GM19240 (cell line): ENCODE data around the gene BEGAIN.

Experiments used
- DNase-seq: peaks from one replicate; pipeline ENCODE4 v3.0.0; 2011; ENCODE audit warnings: low spot score; ENCODE audit not compliant: insufficient read length

Gene BEGAIN

DNA sequence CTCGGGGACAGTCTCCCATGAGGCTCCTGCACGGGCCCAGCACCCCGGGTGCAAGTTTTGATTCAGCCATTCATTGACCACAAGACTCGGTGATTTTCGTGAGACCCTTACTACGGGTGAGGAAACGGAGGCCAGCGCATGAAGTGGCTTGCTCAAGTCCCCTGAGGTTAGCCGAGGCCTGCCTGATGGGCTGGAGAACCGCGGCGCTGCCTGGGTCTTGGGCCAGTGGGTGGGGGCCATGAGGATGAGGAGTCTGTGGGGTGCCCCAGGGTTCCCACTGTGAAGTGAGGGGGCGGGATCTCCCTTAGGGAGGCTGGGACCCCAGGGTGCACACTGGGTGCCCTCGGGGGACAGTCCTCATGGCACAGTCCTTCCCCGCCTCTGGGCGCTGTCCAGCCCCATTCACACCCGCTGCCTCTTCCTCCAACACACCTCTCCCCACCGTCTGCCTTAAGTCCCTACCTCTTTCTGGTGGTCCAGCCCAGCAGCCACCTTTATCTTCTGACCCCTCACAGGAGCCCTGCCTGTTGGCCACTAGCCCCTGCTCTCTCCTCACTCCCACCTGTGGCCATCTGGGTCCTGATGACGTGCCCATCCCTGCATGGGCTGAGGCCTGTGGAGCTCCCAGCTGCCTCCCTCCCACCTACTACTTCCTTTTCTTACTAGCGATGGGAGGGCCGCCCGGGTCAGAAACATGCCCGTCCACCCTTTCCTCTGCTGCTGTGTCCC is 16.3 kb downstream of the BEGAIN start:
- no peak for DNase-seq

- no peak for DNase-seq
Observed at GRCh38 chr14:100569734-100570286, 17.4 kb downstream of the BEGAIN start.

DNA sequence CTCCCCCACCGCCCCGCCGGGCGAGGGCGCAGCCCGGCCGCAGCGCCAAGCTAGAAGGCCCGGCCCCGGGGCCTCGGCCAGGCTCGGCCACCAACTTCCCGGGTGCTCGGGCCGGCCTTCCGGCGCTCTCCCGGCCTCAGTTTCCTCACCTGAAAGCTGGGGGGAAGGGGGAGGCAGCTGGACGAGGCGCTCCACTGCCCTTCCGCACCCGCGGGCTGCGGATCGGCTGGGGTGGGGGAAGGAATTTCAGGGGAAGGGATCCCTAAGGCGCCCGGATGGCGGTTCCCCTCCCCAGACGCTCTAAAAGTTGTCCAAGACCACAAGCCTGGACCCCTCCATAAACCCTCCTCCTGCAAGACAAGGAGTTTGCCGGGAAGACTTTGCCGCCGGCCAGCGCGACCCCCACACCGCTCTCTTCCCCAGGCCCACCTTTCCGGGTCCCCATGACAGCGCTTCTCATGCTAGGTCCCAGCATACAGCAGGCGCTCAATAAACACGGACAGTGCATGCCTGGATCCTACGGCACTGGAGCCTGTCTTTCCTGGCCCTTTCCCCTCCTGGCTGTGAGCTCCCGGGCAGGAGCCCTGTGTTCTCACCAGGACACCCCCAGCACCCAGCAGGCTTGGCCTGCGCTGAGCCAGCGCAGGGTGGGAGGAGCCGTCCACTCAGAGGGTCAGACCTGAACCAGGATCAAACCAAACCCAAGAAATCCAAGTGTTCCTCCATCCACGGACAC is 18.1 kb downstream of the BEGAIN start:
- no peak for DNase-seq

GRCh38 chr14:100568164-100568997 is 18.8 kb downstream of the BEGAIN start:
- DNase-seq = no peak

DNA sequence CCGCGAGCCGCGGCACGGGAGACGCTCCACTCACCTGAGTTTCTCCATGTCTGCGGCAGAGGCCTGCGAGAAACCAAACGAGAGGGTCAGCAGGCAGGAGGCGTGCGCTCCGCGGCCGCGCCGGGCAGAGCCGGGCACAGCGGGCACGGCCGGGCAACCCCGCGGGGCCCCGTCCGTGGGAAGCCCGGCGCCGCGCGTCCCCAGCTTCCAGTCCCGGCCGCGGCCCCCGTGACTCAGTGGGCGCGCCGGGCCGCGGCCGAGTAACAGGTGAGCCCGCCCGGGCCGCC is 19.4 kb downstream of the BEGAIN start:
- DNase-seq = no peak

GRCh38 chr14:100567009-100567876 is 20.0 kb downstream of the BEGAIN start:
- no peak for DNase-seq

- DNase-seq = no peak
Observed at GRCh38 chr14:100566586-100566985, 20.6 kb downstream of the BEGAIN start.

DNA sequence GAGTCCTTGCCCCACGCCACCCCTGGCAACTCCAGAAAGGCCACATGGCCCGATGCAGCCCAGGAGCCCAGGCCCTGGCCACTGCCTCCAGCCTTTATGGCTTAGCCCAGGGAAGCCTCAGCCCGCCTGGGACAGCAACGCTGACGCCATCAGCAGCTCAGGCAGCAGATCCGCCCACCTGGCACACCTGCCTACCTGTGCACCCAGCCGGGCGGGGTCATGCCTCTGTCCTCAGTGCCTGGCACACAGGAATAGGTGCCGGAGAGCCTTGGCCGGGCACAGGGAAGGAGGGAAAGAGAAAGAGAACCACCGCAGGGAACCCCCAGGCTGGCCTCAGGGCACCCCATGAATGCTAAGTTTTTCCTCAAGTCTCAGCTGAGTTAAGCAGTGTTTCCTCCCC is 21.1 kb downstream of the BEGAIN start:
- DNase-seq = no peak

- no peak for DNase-seq
Observed at GRCh38 chr14:100565650-100566049, 21.6 kb downstream of the BEGAIN start.

- no peak for DNase-seq
Observed at GRCh38 chr14:100564512-100564911, 22.7 kb downstream of the BEGAIN start.

DNA sequence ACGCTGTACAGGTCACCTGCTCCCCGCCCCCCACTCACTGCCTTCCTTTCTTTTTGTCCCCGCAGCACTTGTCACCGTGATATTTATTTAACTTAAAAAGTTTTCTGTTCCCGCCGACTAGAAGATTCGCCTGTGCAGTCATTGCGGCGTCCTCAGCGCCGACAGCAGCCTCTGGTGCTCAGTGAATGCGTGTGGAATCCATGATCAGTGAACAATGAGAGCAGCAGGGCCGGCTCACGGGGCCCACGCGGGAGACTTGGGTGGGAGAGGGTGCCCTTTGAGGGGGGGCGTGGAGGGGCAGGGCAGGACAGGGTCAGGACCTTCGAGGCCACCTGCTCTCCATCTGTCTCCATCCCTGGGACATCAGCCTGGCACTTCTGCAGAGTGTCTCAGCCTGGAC is 24.5 kb downstream of the BEGAIN start:
- no peak for DNase-seq

DNA sequence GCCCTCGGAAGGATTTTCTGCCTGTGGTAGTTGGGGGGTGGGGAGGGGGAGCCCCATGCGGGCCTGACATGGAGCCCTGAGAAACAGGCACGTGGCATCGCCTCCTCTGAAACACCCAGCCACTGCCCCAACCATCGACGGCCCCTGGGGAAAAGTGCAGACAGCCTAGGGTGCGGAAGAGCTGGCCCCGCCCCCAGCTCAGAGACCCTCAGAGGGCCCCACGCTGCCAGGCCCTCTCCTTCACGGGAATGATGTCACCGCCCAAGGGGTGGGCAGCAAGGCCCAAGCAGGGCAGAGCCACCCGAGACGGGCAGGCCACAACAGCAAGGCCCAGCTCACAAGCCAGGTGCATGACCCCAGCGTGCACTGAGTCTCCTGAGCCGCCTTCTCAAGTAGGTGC is 26.2 kb downstream of the BEGAIN start:
- no peak for DNase-seq

DNA sequence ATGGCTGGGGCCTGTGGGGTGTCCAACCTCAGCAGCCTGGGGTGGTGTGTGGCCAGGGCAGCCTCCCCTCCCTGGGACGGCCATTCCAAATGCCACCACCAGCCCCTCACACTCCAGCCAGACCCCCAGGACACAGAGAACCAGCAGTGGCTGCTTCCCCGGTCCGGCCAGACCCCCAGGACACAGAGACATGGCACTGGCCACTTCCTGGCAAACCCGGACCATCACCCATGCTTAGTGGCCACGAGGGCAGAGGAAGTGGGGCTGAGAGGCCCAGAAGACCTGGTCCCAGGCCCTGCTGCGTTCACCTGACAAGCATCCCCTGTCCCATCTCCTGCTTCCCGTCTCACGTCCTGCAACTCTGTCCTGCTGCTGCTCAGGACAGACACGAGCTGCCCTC is 26.7 kb downstream of the BEGAIN start:
- no peak for DNase-seq

DNA sequence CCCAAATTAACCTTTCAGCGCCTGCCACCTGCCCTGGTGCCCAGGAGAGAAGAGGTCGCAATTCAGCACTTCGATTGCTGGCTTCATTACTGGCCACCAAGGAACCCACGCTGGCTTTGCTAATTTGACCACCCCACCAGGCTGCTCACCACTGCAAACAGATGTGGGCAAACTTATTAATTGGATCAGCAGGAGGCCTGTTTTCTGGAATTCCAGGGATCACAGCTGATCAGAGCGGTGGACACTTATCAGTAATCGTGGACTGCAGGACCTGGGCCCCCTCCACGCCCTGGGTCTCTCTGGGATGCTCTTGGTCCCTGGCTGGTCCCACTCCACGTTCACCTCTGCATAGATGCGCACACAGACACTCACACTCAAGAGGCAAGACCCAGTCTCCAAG is 27.8 kb downstream of the BEGAIN start:
- no peak for DNase-seq

- DNase-seq = no peak
Observed at GRCh38 chr14:100558966-100559365, 28.3 kb downstream of the BEGAIN start.

DNA sequence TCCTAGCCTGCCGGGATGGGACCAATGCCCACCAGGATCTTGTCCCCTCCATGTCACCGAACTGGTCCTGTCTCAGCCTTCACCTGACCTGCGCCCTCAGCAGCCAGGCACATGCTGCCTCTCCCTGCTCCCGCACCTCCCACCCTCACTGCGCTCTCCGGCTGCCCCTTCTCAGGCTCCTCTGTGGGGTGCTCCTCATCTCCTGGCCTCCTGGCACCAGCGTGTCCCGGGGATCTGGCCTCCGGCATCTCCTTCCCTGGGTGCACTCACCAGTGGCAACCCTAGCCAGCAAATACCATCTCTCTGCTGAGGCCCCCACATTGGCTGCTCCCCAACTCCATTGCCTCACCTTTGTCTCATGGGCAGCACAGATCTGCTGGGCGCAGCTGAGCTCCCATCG is 29.0 kb downstream of the BEGAIN start:
- no peak for DNase-seq

DNA sequence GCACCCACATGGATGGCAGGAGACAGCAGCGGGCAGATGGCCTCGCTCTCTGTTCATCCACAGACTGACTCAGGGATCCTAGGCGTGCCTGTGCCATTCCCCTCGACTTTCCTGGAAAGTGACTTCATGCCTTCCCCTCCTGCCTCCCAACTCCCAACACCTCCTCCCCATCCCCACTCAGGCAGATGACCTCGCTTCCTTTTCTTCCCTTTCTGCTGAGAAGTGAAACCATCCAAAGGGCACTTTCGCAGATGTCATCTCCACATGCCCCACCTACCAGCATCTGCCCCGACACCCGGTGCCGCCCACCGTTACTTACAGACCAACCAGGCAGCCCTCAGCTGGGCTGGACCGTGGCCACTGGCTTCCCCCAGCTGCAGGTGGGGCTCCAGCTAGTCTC is 29.6 kb downstream of the BEGAIN start:
- no peak for DNase-seq

DNA sequence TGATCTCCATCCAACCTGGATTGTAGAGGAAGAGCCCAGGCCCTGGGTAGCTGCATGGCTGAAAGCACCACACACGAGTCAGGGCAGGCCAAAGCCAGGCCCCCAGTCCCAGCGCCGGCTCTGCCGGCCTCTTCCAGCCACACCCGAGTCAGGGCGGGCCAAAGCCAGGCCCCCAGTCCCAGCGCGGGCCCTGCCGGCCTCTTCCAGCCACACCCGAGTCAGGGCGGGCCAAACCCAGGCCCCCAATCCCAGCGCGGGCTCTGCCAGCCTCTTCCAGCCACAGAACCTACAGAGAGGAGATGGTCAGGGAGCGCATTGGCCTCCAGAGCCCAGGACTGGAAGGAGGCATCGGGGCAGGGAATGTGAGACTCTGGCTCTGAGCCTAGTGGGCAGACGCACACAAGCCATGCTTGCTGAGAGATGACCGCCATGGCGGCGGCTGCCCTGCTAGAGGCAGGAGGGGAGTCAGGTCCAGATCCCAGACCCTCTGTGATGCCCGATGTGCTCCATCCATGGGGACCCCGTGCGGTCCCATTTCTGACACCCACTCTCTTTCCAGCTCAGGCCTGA is 30.2 kb downstream of the BEGAIN start:
- DNase-seq = no peak

GRCh38 chr14:100556140-100556475 is 31.1 kb downstream of the BEGAIN start:
- no peak for DNase-seq

DNA sequence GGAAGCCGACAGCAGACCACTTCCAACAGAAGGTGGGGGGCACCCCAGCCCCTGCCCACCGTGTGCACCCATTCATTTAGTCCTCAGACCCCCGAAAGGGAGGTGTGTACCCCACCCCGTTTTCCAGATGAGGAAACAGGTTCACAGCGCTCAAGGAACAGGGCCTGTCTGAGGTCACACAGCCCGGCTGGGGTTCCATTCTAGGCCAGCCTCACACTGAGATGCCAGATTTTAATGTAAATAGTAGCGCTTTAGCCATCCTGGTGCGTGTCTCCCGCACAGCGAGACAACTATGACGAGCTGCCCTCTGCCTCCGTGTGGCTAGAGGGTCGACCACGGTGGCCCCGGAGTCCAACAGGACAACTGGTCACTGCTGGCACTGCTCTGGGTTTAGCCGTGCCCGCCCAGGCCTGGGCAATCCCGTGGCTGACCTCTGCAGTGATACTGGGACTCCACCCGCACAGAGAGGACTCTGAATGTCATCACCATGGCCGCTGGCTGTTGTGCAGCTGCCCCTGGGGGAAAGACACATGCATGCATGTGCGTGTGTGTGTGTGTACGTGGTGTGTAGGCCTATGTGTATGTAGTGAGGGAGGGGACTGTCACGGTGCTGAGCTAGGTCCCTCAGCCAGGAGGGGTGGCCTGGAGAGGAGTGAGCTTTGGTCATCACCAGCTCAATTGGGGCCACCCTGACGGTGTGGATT is 31.6 kb downstream of the BEGAIN start:
- DNase-seq = no peak
